SU-DHL-6 (cell line): ENCODE measurements around the gene ETV6.

Experiments used
- H2AFZ ChIP-seq: fragments of 200-600 bp; sonication (generic); 2 replicates; pipeline ENCODE4 v1.6.1; 2014; ENCODE audit warnings: low read depth, mild to moderate bottlenecking, moderate library complexity, mixed read lengths, antibody characterized with exemption, low read length; ENCODE audit not compliant: severe bottlenecking
- H3F3A ChIP-seq: fragments of 200-600 bp; shearing (Covaris generic); 2 replicates; pipeline ENCODE4 v1.6.0; 2016; ENCODE audit warnings: antibody characterized with exemption, mild to moderate bottlenecking; ENCODE audit not compliant: insufficient read depth
- H3K27ac ChIP-seq: fragments of 200-600 bp; sonication (generic); 2 replicates; pipeline ENCODE4 v1.5.1; 2016; ENCODE audit warnings: low read depth, mild to moderate bottlenecking, low read length, moderate library complexity, mixed read lengths
- H3K27me3 ChIP-seq: fragments of 200-600 bp; sonication (generic), shearing (Covaris generic); 2 replicates; pipeline ENCODE4 v1.6.0; 2014; ENCODE audit warnings: mild to moderate bottlenecking, low read length
- H3K36me3 ChIP-seq: fragments of 200-600 bp; sonication (generic); 2 replicates; pipeline ENCODE4 v1.6.1; 2014; ENCODE audit warnings: mild to moderate bottlenecking, low read length, mixed read lengths
- H3K4me2 ChIP-seq: fragments of 300-600, 200-600 bp; shearing (Covaris generic), sonication (generic); 2 replicates; pipeline ENCODE4 v1.6.0; 2014; ENCODE audit warnings: low read length, low read depth, mild to moderate bottlenecking; ENCODE audit not compliant: poor library complexity, severe bottlenecking
- H3K4me3 ChIP-seq: fragments of 200-600 bp; sonication (generic); 2 replicates; pipeline ENCODE4 v1.5.1; 2014; ENCODE audit warnings: antibody characterized with exemption, low read length, mild to moderate bottlenecking, mixed read lengths; ENCODE audit not compliant: insufficient read depth, poor library complexity, severe bottlenecking
- H3K79me2 ChIP-seq: fragments of 200-600 bp; sonication (generic); 2 replicates; pipeline ENCODE4 v1.6.1; 2014; ENCODE audit warnings: mild to moderate bottlenecking, low read length, moderate library complexity; ENCODE audit not compliant: insufficient read depth
- H3K9ac ChIP-seq: fragments of 200-600 bp; sonication (generic); 2 replicates; pipeline ENCODE4 v1.7.0; 2014; ENCODE audit warnings: mild to moderate bottlenecking, low read length
- H3K9me2 ChIP-seq: fragments of 200-600 bp; sonication (generic); replicated peaks from 2 replicates; pipeline ENCODE4 v1.6.1; 2014; ENCODE audit warnings: low read length; ENCODE audit not compliant: insufficient read depth
- H3K9me3 ChIP-seq: fragments of 200-600 bp; sonication (generic); 2 replicates; pipeline ENCODE4 v1.6.1; 2014; ENCODE audit warnings: low read length, mixed read lengths; ENCODE audit not compliant: insufficient read depth
- H4K20me1 ChIP-seq: fragments of 200-600 bp; sonication (generic); 2 replicates; pipeline ENCODE4 v1.6.1; 2014; ENCODE audit warnings: low read depth, mild to moderate bottlenecking, antibody characterized with exemption, low read length, moderate library complexity, mixed read lengths
- CTCF ChIP-seq: fragments of 200-600 bp; sonication (generic); IDR thresholded peaks from one replicate; pipeline ENCODE4 v1.5.1; 2017; ENCODE audit warnings: antibody characterized with exemption, mild to moderate bottlenecking, low read length, moderate library complexity; ENCODE audit not compliant: insufficient read depth, poor library complexity, severe bottlenecking
- EZH2phosphoT487 ChIP-seq: fragments of 200-600 bp; sonication (generic), shearing (Covaris generic); conservative IDR thresholded peaks from 2 replicates; pipeline ENCODE4 v1.6.1; 2018; ENCODE audit warnings: mild to moderate bottlenecking, antibody characterized with exemption, low read length, moderate library complexity, mixed read lengths

ETV6 gene

GRCh38 chr12:11732023-11732422 is 82.5 kb downstream of the ETV6 start:
- Histone ChIP-seq H3K9ac (peak overlapping the region; percentile 7; the same call in 1 of the 2 replicates), H3K9me2 (no peaks in the 10 kb centered on the region), H3K27ac (peak overlapping the region; percentile 87), H2AFZ (no peak overlapping the region), H4K20me1 (no peaks in the 10 kb centered on the region), H3K4me3 (no peak overlapping the region), H3K79me2 (no peaks in the 10 kb centered on the region), H3K36me3 (no peaks in the 10 kb centered on the region), H3K27me3 (no peaks in the 10 kb centered on the region), H3F3A (peaks cover 30% of the 10 kb centered on the region), H3K9me3 (no peaks in the 10 kb centered on the region), H3K4me2 (peak overlapping the region; percentile 66)
- TF ChIP-seq CTCF (no peak), EZH2phosphoT487 (no peak)

GRCh38 chr12:11732715-11733114 is 83.2 kb downstream of the ETV6 start:
- Histone ChIP-seq H2AFZ (no peak overlapping the region), H3K27me3 (no peaks in the 10 kb centered on the region), H4K20me1 (no peaks in the 10 kb centered on the region), H3K9ac (no peak overlapping the region), H3K9me2 (no peaks in the 10 kb centered on the region), H3F3A (peaks cover 30% of the 10 kb centered on the region), H3K4me2 (peak overlapping the region; percentile 66), H3K79me2 (no peaks in the 10 kb centered on the region), H3K36me3 (no peaks in the 10 kb centered on the region), H3K4me3 (no peak overlapping the region), H3K9me3 (no peaks in the 10 kb centered on the region), H3K27ac (no peak overlapping the region)
- TF ChIP-seq CTCF (no peak), EZH2phosphoT487 (no peak)

- H3K4me2 ChIP-seq = no peak overlapping the region
- H3K36me3 ChIP-seq = no peaks in the 10 kb centered on the region
- no peaks in the 10 kb centered on the region for H3K27me3 ChIP-seq
- no peaks in the 10 kb centered on the region for H3K9me2 ChIP-seq
- no peak for TF ChIP-seq CTCF
- TF ChIP-seq EZH2phosphoT487 = no peak
- H4K20me1 ChIP-seq = no peaks in the 10 kb centered on the region
- no peak overlapping the region for H3K27ac ChIP-seq
- H3K4me3 ChIP-seq = no peak overlapping the region
- no peak overlapping the region for H2AFZ ChIP-seq
- H3K9me3 ChIP-seq = no peaks in the 10 kb centered on the region
- H3F3A ChIP-seq = peaks cover 23% of the 10 kb centered on the region
- no peak overlapping the region for H3K9ac ChIP-seq
- H3K79me2 ChIP-seq = no peaks in the 10 kb centered on the region
These were observed 85.2 kb downstream of the ETV6 start for GRCh38 chr12:11734580-11735180.
